22Rv1 (cell line): ENCODE measurements around the gene CPNE8.

Experiments used
- CTCF ChIP-seq: fragments of 450-650 bp; IDR thresholded peaks from 2 replicates; pipeline ENCODE4 v1.5.1; 2017; ENCODE audit warnings: mild to moderate bottlenecking
- ZFX ChIP-seq: fragments of 450-650 bp; IDR thresholded peaks from 2 replicates; pipeline ENCODE4 v1.6.1; 2017; ENCODE audit warnings: antibody characterized with exemption, borderline replicate concordance

- TF ChIP-seq CTCF (no peak), ZFX (no peak)
Observed at GRCh38 chr12:38869036-38869435, 36.4 kb downstream of the CPNE8 start.
